Stimulated activated CD4-positive, alpha-beta T cell treated with anti-CD3 and anti-CD28 coated beads, Interleukin-4, amount 100 ng/mL, for 48 hours (primary cell): ENCODE data around the gene TDRD7.
A peak's percentile ranks its signal among the peaks of the same experiment; 100 is the strongest.

Experiments used
- DNase-seq, 2 donors: peaks; one replicate each; pipeline ENCODE4 v3.0.0-alpha.2; 2020; ENCODE audit warnings: low read depth in 2 of 2

The TDRD7 gene

GRCh38 chr9:97386733-97387503 lies 25.0 kb upstream of the TDRD7 start:
- peak; percentile 69 to 82 for DNase-seq

- DNase-seq = no peak
Observed at GRCh38 chr9:97387504-97387886, 24.4 kb upstream of the TDRD7 start.

GRCh38 chr9:97387936-97388684 lies 23.8 kb upstream of the TDRD7 start:
- DNase-seq = no peak

GRCh38 chr9:97388721-97389238 lies 23.1 kb upstream of the TDRD7 start:
- peak in 1 of 2 donors; percentile 41 for DNase-seq

GRCh38 chr9:97389249-97389648 lies 22.6 kb upstream of the TDRD7 start:
- DNase-seq = no peak

- no peak for DNase-seq
Observed at GRCh38 chr9:97390791-97391406, 21.0 kb upstream of the TDRD7 start.

- no peak for DNase-seq
Observed at GRCh38 chr9:97394881-97395280, 17.0 kb upstream of the TDRD7 start.

- no peak for DNase-seq
Observed at GRCh38 chr9:97395745-97396144, 16.2 kb upstream of the TDRD7 start.

- DNase-seq = no peak
Observed at GRCh38 chr9:97396256-97396655, 15.6 kb upstream of the TDRD7 start.

- peak in 1 of 2 donors; percentile 34 for DNase-seq
Observed at GRCh38 chr9:97397220-97397619, 14.7 kb upstream of the TDRD7 start.

GRCh38 chr9:97398999-97399758 lies 12.7 kb upstream of the TDRD7 start:
- peak; percentile 49 to 66 for DNase-seq

GRCh38 chr9:97403746-97404316 lies 8.1 kb upstream of the TDRD7 start:
- DNase-seq = no peak

- DNase-seq = no peak
Observed at GRCh38 chr9:97405551-97405950, 6.3 kb upstream of the TDRD7 start.

- no peak for DNase-seq
Observed at GRCh38 chr9:97406620-97407177, 5.2 kb upstream of the TDRD7 start.

- DNase-seq = no peak
Observed at GRCh38 chr9:97408562-97408961, 3.3 kb upstream of the TDRD7 start.

- no peak for DNase-seq
Observed at GRCh38 chr9:97411440-97411788, 482 bp upstream of the TDRD7 start.

- no peak for DNase-seq
Observed at GRCh38 chr9:97412626-97413385, 910 bp downstream of the TDRD7 start.

- DNase-seq = no peak
Observed at GRCh38 chr9:97413462-97413861, 1.6 kb downstream of the TDRD7 start.

- DNase-seq = no peak
Observed at GRCh38 chr9:97415146-97415545, 3.2 kb downstream of the TDRD7 start.

- DNase-seq = no peak
Observed at GRCh38 chr9:97418880-97419279, 7.0 kb downstream of the TDRD7 start.
